SW480 (cell line): ENCODE data around the gene PRR33.
"Not testable (repeated sequence)": the region's sequence is repeated elsewhere in the genome, so short reads cannot be mapped to it uniquely, and the experiment has no call there.

ENCODE experiments used
- DNase-seq: peaks from one replicate; pipeline ENCODE4 v3.0.0-alpha.2; 2016; ENCODE audit warnings: low spot score

PRR33 gene

DNA sequence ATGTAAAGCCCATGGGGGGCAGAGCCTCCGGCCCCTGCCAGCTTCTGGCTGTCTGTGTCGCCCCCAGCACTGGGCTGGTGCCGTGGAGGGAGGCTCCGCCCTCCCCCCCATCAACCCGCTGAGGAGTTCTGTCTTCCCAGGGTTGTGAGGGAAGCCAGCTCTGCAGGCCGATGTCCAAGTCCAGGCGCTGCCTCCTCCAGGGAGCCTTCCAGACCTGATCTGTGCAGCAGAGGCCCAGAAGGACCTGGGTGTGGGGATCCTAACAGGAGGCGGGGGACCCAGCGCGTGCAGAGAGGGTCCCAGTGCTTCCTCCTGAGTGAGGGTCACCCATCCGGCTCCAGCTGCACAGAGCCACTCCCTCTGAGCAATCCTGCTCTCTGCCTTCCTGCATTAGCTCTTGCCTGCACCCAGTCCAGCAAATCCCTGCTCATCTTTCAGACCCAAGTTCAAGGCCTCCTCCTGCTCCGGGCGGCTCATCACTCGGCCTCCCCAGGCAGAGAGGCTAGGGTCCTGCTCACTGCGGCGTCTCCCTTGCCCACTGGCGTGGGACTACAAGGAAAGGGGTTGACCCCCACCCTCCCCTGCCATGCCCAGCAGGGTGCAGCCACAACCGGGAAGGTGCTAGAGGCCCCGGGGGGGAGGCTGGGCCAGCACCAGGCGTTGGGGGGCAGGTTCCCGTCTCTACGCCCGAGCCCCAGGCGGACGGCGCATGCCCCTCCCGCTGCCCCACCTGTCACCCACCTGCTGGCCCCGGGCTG, 16.4 kb downstream of the PRR33 start:
- no peak for DNase-seq

DNA sequence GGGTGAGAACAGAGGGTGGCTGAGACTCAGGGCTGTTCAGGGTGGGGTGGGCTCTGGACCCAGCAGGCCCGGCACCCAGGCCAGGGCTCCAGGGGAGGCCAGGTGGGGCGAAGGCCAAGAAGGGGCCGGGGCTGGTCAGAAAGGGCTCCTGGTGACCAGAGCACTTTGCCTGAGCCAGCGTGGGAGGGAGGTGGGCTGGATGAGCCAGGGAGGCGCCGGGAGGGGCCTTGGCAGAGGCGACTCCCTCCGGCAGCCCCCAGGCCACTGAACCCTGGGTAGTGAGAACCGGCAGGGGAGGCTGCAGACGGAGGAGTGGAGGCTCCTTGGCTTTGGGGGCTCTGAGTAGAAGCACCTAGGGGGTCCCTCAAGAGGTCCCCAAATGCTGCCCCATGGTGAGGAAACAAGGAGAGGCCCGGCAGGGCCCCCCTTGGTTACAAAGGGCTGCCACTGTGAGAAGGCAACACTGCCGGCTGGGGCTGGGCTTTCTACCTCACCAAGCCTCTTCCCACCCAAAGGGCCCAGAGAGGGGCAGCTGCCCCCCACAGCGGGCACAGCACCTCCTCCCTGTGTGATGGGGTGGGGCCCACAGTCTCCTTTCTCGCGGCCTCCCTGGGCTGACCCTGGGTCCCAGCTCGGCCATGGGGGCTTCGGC, 17.1 kb downstream of the PRR33 start:
- DNase-seq: not testable (repeated sequence)

DNA sequence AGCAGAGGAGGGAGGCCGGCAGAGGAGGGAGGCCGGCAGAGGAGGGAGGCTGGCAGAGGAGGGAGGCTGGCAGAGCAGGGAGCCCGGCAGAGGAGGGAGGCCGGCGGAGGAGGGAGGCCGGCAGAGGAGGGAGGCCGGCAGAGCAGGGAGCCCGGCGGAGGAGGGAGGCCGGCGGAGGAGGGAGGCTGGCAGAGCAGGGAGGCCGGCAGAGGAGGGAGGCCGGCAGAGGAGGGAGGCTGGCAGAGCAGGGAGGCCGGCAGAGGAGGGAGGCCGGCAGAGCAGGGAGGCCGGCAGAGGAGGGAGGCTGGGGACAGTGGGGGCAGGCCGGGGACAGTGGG, 17.9 kb downstream of the PRR33 start:
- DNase-seq: not testable (repeated sequence)

DNA sequence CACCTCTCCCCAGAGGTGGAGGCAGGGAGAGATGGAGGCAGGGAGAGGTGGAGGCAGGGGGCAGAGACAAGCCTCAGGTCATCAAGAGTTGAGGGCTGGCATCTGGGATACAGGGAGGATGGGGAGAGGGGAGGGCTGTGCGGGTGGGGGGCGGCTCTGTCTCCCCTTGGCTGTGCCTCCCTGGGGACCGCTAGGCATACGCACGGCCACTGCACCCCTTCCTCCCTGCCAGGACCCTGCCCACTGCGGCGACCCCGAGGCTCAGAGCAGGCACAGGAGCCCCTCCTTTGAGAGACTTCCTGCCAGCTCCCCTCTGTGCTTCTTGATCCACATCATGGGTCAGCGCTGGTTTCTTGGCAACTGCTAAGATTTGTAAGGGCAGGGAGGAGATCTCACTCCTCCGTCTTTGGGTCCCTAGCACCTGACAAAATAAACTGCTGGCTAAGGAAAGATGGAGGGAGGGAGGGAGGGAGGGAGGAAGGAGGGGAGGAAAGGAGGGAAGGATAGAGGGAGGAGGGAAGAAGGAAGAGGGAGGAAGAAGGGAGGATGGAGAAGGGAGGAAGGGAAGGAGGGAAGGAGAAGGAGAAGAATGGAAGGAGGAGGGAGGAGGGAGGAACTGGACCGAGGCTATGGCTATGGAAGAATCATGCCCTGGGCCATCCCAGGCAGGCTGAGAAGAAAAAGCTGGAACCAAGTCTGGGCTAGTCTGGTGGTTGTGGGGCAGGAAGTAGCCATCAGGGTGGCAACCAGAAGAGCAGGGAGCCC, 18.5 kb downstream of the PRR33 start:
- peak; percentile 8 for DNase-seq

DNA sequence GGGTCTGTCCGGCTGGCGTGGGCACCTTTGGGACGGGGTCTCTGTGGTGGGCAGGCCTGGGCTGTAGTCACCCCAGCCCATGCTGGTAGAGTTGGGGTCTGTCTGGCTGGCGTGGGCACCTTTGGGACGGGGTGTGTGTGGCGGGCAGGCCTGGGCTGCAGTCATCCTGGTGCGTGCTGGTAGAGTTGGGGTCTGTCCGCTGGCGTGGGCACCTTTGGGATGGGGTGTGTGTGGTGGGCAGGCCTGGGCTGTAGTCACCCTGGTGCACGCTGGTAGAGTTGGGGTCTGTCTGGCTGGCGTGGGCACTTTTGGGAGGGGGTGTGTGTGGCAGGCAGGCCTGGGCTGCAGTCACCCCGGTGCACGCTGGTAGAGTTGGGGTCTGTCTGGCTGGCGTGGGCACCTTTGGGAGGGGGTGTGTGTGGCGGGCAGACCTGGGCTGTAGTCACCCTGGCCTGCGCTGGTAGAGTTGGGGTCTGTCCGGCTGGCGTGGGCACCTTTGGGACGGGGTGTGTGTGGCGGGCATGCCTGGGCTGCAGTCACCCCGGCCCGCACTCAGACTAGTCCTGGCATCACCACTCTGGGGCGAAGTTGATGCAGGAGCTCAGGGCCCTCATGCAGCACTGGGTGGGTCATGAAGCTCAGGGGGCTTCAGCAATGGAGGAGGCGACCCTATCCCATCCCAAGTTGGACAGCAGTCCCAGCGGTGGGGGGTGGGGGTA, 19.3 kb downstream of the PRR33 start:
- DNase-seq: no peak

DNA sequence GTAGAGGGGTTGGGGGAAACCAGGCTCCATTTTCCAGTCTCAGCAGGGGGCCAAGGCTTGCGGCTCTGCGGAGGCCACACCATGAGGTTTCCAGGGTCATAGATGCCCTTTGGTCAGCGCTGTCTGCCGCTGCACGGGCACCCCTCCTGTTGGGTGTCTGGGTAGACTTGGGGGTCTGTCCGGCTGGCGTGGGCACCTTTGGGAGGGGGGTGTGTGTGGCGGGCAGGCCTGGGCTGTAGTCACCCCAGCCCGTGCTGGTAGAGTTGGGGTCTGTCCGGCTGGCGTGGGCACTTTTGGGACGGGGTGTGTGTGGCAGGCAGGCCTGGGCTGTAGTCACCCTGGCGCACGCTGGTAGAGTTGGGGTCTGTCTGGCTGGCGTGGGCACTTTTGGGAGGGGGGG, 20.2 kb downstream of the PRR33 start:
- no peak for DNase-seq

DNA sequence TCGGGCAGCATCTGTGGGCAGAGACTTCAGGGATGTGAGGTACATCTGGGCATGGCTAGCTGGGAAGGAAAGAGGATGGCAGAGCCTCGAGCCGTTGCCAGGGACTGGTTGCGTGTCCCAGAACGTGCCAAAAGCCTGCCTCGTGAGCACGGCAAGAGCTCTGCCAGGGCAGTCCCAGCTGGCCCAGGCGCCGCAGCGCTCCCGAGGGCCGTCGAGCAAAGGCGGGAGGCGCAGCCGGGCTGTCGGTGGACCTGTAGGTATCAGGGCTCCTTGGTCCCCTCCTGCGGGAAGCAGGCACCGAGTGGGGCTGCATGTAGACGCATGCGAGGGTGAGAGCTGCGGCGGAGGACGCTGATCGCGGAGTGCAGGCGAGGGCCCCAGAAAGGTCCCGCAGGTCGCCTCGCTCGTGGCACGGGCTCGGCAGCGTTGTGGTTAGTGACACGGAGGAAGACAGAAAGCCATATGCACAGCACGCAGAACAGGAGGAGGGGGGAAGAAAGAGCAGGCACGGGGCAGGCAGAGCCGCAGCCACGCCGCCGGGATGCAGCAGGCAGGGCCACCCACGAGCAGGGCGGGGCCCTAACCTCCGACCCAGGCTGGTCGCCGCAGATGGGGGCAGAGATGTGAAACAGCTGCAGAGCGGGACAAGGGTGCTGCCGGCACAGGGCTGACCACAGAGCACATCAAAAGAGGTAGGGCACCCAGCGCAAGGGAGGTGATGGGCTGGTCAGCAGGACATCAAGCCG, 20.8 kb downstream of the PRR33 start:
- peak; percentile 49 for DNase-seq

DNA sequence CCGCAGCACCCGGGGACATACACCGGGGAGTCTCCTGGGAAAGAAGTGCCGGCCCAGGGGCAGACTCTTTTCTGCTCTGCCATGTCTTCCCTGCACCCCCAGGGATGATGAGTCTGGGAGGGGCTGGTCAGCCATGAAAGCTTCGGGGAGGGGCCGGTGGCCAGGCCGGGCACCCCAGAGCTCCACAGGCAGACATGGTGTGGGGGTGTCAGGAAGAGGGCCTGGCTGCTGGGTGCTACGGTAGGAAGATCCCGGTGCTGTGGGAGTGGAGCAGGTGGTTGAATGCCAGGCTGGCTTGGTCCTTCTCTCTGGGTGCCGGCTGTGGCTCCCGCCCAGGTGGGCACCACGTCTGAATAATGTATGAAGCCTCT, 21.4 kb downstream of the PRR33 start:
- DNase-seq: no peak

DNA sequence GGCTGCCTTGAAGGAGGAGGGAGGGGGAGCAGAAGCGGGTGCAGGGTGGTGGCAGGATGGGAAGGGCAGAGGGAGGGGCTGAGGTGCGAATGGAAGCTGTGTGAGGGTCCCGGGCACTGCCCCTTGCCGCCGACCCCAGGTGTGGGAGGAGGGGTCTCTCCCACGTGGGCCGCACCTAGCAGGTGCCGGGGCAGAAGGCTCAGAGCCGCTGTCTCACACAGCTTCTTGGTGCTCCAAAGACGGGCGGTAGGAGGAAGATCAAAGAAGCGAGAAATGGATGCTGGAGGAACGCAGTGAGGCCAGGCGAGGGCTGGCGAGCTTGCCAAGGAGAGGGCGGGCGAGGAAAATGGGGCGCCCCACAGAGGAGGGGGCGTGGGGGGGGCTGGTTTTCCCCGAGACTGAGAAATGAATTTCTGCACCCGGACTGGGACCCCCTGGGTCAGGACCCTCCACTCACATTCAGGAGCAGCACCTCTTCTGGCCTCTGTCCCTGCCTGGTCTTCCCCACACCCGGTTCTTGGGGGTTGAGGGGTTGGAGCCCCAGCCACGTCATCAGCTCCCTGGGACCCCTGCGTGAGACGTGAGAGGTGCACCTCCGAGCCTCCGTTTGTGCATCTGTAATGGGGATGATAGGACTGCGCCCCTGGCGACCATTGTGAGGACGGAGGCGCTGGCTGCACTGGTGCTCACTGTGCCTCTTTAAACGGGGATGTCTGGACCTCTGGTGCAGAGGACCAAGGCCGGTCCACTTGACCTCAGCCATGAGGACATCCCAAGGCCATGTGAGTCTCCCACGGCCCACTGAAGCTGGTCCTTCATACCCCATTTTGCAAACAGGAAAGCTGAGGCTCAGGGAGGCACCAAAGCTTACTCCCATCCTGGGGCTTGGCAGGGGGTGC, 22.0 kb downstream of the PRR33 start:
- no peak for DNase-seq

DNA sequence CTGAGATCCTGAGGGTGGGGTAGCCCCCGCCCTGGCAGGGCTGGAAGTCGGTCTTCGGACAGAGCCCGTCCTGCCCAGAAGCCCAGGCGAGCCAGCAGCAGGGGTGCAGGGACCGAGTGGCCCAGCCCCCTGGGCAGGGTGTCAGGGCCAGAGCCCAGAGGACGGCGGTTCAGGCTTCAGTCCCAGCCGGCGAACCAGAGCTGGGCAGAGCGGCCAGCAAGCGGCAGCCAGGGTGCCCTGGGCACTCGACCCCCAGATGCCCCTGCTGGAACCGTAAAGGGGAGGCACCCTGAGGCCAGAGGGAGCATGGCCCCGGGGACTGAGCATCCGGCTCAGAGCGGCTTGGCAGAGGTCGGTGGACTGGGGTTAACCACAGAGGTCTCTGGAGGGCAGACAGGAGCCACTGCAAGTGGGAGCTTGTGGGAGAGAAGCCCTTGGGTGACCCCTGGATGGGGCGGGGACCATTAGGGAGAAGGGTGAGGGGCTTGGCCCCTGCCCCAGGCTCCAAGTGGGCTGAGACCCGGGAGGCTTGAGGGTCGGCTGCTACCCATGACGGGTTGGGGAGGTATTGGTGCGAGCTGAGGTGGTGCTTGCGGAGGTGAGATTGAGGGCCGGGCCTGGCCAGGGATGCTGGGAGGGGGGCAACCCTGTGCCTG, 22.9 kb downstream of the PRR33 start:
- no peak for DNase-seq

DNA sequence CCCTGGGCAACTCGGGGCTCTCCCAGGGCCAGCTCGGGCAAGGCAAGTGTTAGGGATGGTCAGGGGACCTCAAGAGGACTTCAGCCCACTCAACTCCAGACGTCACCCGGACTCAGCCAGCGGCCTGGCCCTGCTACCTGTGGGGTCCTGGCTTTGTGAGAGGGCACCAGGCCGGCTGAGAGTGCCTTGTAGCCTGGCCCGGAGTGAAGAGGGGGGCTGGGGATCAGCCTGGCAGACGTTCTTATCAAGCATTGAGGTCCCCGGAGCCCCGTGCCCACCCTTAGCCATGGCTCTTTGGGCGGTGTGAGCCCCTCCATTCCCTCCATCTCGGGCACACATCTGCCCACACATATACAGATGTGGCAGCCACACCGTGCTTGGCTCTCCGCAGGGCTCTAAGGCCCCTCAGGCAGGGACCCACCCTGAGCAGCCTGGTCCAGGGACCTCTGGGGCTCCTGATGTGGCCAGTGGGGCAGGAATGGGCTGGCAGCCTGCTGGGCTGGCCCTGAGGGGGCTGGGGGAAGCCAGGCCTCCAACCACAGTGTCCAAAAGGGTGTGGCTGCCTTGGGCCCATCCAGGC, 23.5 kb downstream of the PRR33 start:
- no peak for DNase-seq

DNA sequence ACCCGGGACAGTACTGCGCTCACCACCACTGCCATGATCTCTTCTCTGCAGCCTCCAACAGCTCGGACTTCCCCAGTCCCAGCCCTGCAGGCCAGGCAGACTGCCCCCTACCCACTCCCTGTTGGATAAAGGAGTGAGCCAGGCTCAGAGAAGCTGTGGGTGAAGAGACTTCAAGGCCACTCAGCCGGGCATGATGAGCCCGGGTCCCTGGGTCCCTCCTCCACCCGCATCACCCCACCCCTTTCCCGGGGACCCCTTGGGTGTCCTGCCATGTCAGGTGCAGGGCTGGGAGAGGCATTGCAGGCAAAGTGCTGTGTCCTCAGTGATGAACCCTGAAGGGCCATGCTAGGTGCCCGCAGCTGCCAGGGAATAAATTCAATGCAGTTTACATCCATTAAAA, 24.3 kb downstream of the PRR33 start:
- no peak for DNase-seq

DNA sequence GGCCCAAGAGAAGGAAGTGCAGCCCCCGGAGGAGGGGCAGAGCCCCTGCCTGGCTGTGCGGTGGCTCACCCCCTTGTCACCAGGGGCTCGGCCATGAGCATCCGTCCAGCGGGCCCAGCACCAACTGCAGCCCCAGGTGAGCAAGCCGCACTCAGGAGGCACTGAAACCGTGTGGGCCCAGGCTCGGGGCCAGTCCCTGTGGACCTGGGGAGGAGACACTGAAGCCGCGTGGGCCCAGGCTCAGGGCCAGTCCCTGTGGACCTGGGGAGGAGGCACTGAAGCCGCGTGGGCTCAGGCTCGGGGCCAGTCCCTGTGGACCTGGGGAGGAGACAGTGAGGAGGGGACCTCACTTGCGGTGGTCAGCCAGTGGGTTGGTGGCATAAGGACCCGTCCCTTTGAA, 24.9 kb downstream of the PRR33 start:
- no peak for DNase-seq

DNA sequence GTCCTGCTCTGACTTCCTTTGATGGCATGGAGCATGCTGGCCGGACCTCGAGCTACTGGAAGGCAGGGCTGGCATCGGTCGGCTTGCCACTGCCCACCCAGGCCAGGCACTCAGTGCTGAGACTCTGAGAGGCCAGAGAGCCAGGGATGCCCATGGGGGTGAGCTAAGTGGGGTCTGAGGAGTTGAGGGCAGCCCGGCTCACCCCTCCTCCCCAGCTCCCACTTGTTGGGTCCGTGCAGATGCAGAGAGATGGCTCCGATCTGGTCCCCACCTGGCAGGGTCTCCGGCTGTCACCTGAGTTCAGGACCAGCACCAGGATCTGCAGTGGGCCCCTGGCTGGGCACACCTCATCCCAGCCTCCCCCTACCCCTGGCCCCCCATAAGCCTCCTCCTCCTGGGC, 25.5 kb downstream of the PRR33 start:
- DNase-seq: no peak

DNA sequence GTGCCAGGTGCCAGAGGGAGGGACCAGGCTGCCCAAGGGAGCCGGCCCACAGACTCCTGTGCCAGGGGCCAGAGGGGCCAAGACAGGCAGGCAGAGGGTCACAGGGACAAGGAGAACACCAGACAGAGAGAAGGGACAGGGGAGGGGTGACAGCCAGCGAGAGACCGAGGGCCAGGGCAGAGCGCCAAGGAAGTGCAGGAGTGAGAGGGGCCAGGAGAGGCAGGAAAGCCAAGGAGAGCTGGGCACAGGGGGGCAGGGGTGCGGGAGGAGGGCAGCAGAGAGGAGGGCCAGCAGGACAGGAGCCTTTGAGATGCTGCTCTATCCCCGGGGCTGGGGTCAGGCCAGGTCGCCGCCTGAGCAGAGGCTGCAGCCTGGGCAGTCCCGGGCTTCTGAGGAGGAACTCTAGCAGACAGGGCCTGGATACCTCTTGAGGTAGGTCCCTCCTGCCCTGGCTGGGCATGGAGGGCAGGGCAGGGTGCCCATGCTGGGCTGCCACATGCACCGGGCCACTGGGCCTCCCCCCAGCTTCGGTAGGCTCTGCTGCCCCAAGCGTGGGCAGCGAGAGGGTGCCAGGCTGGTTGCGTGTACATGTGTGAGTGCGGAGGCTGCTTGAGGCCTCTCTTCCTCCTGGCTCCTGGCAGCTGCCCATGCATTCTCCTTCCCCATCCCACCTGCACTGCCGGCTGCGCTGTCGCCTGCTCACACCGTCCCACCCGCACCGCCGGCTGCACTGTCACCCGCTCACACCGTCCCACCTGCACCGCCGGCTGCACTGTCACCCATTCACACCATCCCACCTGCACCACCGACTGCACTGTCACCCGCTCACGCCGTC, 26.6 kb downstream of the PRR33 start:
- no peak for DNase-seq

DNA sequence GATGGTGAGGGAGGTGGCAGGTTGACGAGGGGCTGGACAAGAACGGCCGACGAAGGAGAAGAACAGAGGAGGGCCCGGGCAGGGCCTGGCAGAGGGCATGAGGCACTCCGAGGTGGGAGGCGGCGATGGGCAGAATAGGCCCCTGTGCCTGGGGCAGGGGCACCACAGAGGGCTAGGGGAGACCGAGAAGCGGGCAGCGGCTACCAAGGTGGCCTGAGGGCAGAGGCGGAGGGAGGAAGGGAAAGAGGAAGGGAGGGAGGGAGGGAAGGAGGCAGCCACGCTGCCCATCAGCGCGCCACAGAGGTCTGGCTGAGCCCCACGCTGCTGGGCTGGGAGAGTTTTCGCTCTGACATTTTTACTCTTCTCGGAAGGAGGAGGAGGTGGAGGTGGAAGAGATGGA, 27.5 kb downstream of the PRR33 start:
- no peak for DNase-seq

DNA sequence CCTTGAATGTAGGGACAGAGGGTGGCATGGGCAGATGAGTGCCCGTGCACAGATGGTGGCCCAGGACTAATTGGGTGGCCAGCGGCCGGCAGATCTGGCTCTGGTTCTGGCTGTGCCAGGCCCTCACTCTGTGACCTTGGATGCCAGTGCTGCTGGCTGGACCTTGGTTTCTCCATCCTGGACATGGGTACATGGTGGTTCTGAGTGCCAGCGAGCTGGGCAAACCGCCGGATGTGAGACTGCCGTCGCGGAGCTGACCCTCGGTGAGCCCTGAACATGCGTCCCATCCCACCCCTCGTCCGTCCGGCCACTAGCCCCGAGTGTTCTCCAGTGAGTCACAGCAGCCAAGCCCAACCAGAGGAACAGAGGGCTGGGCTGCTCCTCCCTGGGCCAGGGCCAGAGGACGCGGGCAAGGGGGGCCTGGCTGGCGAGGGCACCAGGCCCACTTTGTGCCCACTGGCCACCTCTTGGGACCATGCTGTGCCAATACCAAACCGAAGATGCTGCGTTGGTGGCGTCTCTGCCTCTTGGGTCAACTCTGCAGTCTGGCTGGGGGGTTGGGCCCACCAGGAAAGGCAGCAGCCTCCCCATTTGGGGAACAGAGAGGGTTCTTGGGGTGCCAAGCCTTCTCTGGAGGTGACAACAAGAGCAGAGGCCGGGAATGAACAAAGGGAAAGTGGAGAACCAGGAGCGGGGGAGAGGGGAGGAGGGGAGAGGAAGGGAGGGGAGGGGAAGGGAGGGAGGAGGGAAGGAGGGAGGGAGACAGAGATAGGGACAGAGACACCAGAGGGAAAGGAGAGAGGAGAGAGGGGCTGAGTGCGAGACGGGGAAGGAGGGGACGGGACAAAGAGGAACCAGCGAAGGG, 28.1 kb downstream of the PRR33 start:
- DNase-seq: peak; percentile 77
